ENCODE measurements around the gene SCGB1C2.

Gene SCGB1C2

GRCh38 chr17:170130-170670 is 32.8 kb downstream of the SCGB1C2 start:
- no peak for DNase-seq (ENCODE audit: low read depth, low spot score)

GRCh38 chr17:171871-172270 is 34.5 kb downstream of the SCGB1C2 start:
- no peak for DNase-seq (ENCODE audit: low read depth, low spot score)

GRCh38 chr17:172401-172800 is 35.0 kb downstream of the SCGB1C2 start:
- DNase-seq (ENCODE audit: low read depth, low spot score) = no peak

- no peak for DNase-seq (ENCODE audit: low read depth, low spot score)
These were observed 36.0 kb downstream of the SCGB1C2 start for GRCh38 chr17:173166-173911.

- DNase-seq (ENCODE audit: low read depth, low spot score) = no peak
These were observed 39.8 kb downstream of the SCGB1C2 start for GRCh38 chr17:177155-177554.

- no peak for DNase-seq (ENCODE audit: low read depth, low spot score)
These were observed 40.4 kb downstream of the SCGB1C2 start for GRCh38 chr17:177762-178161.

GRCh38 chr17:178292-179065 is 41.1 kb downstream of the SCGB1C2 start:
- DNase-seq (ENCODE audit: low read depth, low spot score) = no peak

- DNase-seq (ENCODE audit: low read depth, low spot score) = no peak
These were observed 41.7 kb downstream of the SCGB1C2 start for GRCh38 chr17:179066-179432.

- no peak for DNase-seq (ENCODE audit: low read depth, low spot score)
These were observed 42.5 kb downstream of the SCGB1C2 start for GRCh38 chr17:179781-180380.

GRCh38 chr17:180381-181244 is 43.2 kb downstream of the SCGB1C2 start:
- no peak for DNase-seq (ENCODE audit: low read depth, low spot score)

- DNase-seq (ENCODE audit: low read depth, low spot score) = no peak
These were observed 44.1 kb downstream of the SCGB1C2 start, which contains the start of gene DOC2B for GRCh38 chr17:181245-182049. TSS of gene DOC2B (minus strand) at chr17:181650. CDS start at chr17:181479, 171 bp downstream.

- DNase-seq (ENCODE audit: low read depth, low spot score) = no peak
These were observed 44.8 kb downstream of the SCGB1C2 start for GRCh38 chr17:182050-182751.

- DNase-seq (ENCODE audit: low read depth, low spot score) = no peak
These were observed 45.7 kb downstream of the SCGB1C2 start for GRCh38 chr17:183021-183420.

- DNase-seq (ENCODE audit: low read depth, low spot score) = no peak
These were observed 48.2 kb downstream of the SCGB1C2 start for GRCh38 chr17:185445-186138.

GRCh38 chr17:187130-187529 is 49.8 kb downstream of the SCGB1C2 start:
- no peak for DNase-seq (ENCODE audit: low read depth, low spot score)
